Lung microvascular endothelial cell (primary cell): Measurements from ENCODE around the gene DPYSL4. TPM values are rescaled to one million over a fixed set of nuclear protein-coding genes. Genes with fewer than 3 reads are reported as not detected.
"Not testable (repeated sequence)": the region's sequence is repeated elsewhere in the genome, so short reads cannot be mapped to it uniquely, and the experiment has no call there.

Experiments used
- DNase-seq, 2 donors: peaks; one replicate each; pipeline versions ENCODE4 v3.0.0 to v3.0.0-alpha.2; 2010; ENCODE audit warnings: low read depth in 2 of 2
- total RNA-seq: library from RNA; depleted of rRNA; stranded (reverse); fragments of >200 nt; gene quantifications from 2 replicates; pipeline ENCODE4 v1.2.1, GENCODE V29; 2014

The DPYSL4 gene
- total RNA-seq, 1 donor from 2014 or later = 0.40 TPM

- no peak for DNase-seq
Observed at GRCh38 chr10:132206806-132207535, 20.2 kb downstream of the DPYSL4 start.

- DNase-seq = no peak
Observed at GRCh38 chr10:132207536-132208461, 21.1 kb downstream of the DPYSL4 start.

- DNase-seq = no peak
Observed at GRCh38 chr10:132208462-132209050, 21.8 kb downstream of the DPYSL4 start.

- no peak for DNase-seq
Observed at GRCh38 chr10:132209130-132209529, 22.4 kb downstream of the DPYSL4 start.

- DNase-seq = no peak
Observed at GRCh38 chr10:132209978-132210530, 23.3 kb downstream of the DPYSL4 start.

DNA sequence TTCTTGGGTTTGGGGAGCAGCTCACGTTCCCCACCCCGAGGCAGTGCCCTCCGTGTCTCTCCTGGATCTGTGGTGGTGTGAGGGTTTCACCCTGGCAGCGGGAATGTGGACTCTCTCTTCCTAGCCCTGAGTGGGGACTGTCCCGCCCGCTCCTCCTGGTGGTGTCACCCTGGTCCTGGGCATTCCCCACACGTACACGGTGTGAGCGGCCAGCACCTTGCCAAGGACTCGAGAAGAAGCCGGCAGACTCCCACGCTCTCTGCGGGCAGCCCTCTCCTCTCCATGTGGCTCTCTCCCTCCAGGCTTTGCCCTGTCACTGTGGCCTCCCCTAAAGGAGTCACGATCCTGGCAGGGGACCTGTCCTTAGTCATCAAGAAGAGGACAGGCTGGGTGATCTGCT lies 24.0 kb downstream of the DPYSL4 start:
- DNase-seq = no peak

GRCh38 chr10:132211246-132211645 lies 24.5 kb downstream of the DPYSL4 start:
- DNase-seq = no peak

GRCh38 chr10:132212816-132213215 lies 26.1 kb downstream of the DPYSL4 start:
- no peak for DNase-seq

DNA sequence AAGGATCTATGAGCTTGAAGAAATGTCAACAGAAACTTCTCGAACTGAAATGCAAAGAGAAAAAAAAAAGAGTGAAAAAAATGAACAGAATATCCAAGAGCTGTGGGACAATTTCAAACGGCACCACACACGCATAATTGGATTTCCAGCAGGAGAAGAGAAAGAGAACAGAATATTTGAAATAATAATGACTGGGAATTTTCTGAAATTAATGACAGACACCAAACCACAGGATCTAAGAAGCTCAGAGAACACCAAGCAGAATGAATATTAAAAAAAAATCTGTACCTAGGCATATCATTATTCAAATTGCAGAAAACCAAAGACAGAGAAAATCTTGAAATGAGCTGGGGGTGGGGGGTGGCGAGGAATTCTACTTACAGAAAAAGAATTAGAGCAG lies 27.2 kb downstream of the DPYSL4 start:
- DNase-seq = no peak

- DNase-seq = not testable (repeated sequence)
Observed at GRCh38 chr10:132216441-132216840, 29.7 kb downstream of the DPYSL4 start.

GRCh38 chr10:132219486-132219885 lies 32.7 kb downstream of the DPYSL4 start:
- no peak for DNase-seq

DNA sequence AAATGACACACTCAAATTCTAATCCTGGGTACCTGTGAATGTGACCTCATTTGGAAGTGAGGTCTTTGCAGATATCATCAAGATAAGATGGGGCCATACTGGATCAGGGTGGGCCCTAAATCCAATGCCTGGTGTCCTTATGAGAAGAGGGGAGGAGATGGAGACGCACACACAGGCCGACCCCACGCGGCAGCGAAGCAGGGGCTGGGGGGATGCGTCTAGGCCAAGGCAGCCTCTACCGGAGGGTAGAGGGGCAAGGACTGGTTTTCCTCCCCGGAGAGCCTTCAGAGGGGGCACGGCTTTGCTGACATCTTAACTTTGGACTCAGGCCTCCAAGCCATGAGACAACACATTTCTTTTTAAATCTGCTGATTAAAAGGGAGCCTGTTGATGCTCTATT lies 33.3 kb downstream of the DPYSL4 start:
- DNase-seq = no peak

DNA sequence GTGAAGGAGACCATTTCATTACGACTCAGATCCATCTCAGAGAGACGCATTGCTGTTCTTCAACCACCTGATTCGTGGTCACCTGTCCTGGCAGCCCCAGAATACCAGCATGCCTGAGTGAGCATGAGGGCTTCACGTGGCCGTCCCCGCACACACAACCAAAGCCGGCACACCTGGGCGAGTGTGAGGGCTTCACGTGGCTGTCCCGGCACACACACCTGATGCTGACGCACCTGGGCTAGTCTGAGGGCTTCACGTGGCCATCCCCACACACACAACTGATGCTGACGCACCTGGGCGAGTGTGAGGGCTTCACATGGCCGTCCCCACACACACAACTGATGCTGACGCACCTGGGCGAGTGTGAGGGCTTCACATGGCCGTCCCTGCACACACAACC lies 34.2 kb downstream of the DPYSL4 start:
- not testable (repeated sequence) for DNase-seq

GRCh38 chr10:132222726-132223125 lies 36.0 kb downstream of the DPYSL4 start:
- DNase-seq = no peak

DNA sequence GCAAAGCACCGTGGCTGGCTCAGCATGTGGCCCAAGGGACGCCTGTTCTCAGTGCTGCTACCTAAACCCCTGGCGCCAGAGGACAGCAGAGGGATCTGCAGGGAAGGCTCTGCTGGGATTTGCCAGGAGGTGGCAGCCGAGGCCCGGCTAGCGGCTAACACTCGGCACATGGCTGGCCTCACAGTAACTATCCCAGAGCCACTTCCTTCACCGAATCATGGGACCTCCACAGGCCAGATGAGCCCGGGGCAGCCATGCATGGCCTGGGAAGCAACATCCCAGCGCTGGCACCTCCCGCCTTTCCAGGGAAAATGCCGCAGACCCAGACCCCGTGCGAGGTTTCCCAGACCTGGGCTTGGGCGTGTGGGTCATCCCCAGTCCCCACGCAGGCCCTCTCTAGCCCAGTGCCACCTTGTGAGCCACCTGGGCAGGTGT lies 36.4 kb downstream of the DPYSL4 start:
- peak; percentile 85 to 90 for DNase-seq

- no peak for DNase-seq
Observed at GRCh38 chr10:132223611-132224342, 37.0 kb downstream of the DPYSL4 start.

- DNase-seq = no peak
Observed at GRCh38 chr10:132224343-132225072, 37.8 kb downstream of the DPYSL4 start.

GRCh38 chr10:132225073-132225848 lies 38.5 kb downstream of the DPYSL4 start:
- DNase-seq = no peak

- no peak for DNase-seq
Observed at GRCh38 chr10:132225849-132226205, 39.1 kb downstream of the DPYSL4 start.
